Motor neuron (in vitro differentiated cells): Measurements from ENCODE around the gene PRDM2. TPM values are rescaled to one million over a fixed set of nuclear protein-coding genes. Genes with fewer than 3 reads are reported as not detected.

Experiments used
- ATAC-seq, 8 experiments: fragments of 200-7000 bp; cut with Tn5 transposase; replicated peaks in 6 of 8; 2 replicates each; pipeline ENCODE4 v1.8.0; 2021; ENCODE audit warnings: mild to moderate bottlenecking in 8 of 8, moderate library complexity in 8 of 8
- H3K27ac ChIP-seq, 2 donors: fragments of 250-450 bp; sonication (Bioruptor Pico); 2 replicates each; pipeline ENCODE4 v1.9.0; 2021; ENCODE audit warnings: antibody characterized with exemption in 2 of 2, mild to moderate bottlenecking in 2 of 2, moderate library complexity in 1 of 2
- H3K4me1 ChIP-seq, 2 donors: fragments of 250-450 bp; sonication (Bioruptor Pico); replicated peaks in 1 of 2; 2 replicates each; pipeline ENCODE4 v1.6.1; 2021; ENCODE audit warnings: antibody characterized with exemption in 2 of 2, mild to moderate bottlenecking in 2 of 2, moderate library complexity in 1 of 2
- H3K4me3 ChIP-seq, 5 donors: fragments of 250-450 bp; sonication (Bioruptor Pico); 2 replicates each; pipeline ENCODE4 v1.9.0; 2021; ENCODE audit warnings: antibody characterized with exemption in 5 of 5, mild to moderate bottlenecking in 5 of 5, moderate library complexity in 4 of 5
- WGBS, 10 experiments: fragments of 450-650 bp; shearing (Covaris generic); methylation state at CpG; one replicate each; pipeline ENCODE4 v1.0.0; 2022; 5-methylcytosine and 5-hydroxymethylcytosine counted together
- in situ Hi-C, 9 experiments: fragments of 400-800 bp; cut with MboI; loops; one replicate each; pipeline ENCODE4 v1.15.0; 2021; ENCODE audit warnings: low sequenced_read_pairs in 9 of 9, low pct_unique_long_range_greater_than_20kb in 2 of 9; ENCODE audit not compliant: unreplicated experiment in 9 of 9
- total RNA-seq, 8 experiments: library from RNA; unstranded; fragments of 300-600 nt; gene quantifications; 2 replicates each; pipeline versions ENCODE4 v1.2.3 to v1.2.4, GENCODE V29; 2022

The PRDM2 gene
- total RNA-seq, 8 experiments from 2014 or later, result 10.9 to 63.9 (median 37.1) TPM

DNA sequence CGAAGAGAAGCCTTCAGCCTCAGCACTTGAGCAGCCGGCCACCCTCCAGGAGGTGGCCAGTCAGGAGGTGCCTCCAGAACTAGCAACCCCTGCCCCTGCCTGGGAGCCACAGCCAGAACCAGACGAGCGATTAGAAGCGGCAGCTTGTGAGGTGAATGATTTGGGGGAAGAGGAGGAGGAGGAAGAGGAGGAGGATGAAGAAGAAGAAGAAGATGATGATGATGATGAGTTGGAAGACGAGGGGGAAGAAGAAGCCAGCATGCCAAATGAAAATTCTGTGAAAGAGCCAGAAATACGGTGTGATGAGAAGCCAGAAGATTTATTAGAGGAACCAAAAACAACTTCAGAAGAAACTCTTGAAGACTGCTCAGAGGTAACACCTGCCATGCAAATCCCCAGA lies 78.4 kb downstream of the PRDM2 start:
- Histone ChIP-seq H3K4me1 (peaks cover 3 to 8% of the 10 kb centered on the region in 2 donors), H3K4me3 (no peak overlapping the region), H3K27ac (no peak overlapping the region)
- no peak for ATAC-seq
- WGBS, 10 experiments, result 53 to 100% (median 90%) methylated on average over 2 to 7 of the region's 7 CpGs; no CpG with 5 or more reads in 1 of the 10 experiments
- in situ Hi-C loops, result no loop called here

GRCh38 chr1:13779930-13780329 lies 79.9 kb downstream of the PRDM2 start:
- 44 to 100% (median 89%) methylated on average over 1 to 6 of the region's 6 CpGs; no CpG with 5 or more reads in 3 of the 10 experiments for WGBS, 10 experiments
- H3K27ac ChIP-seq, result no peak overlapping the region

DNA sequence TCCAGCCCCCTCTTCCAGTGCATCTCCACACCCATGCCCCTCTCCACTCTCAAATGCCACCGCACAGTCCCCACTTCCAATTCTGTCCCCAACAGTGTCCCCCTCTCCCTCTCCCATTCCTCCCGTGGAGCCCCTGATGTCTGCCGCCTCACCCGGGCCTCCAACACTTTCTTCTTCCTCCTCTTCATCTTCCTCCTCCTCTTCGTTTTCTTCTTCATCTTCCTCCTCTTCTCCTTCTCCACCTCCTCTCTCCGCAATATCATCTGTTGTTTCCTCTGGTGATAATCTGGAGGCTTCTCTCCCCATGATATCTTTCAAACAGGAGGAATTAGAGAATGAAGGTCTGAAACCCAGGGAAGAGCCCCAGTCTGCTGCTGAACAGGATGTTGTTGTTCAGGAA lies 80.8 kb downstream of the PRDM2 start:
- no peak overlapping the region for H3K27ac ChIP-seq
- in situ Hi-C loops, result no loop called here
- peaks cover 22 to 27% of the 10 kb centered on the region in 2 donors for H3K4me1 ChIP-seq
- no peak for ATAC-seq
- H3K4me3 ChIP-seq, result no peak overlapping the region
- WGBS, 10 experiments, result 80 to 98% (median 90%) methylated on average over 2 to 6 of the region's 6 CpGs; no CpG with 5 or more reads in 1 of the 10 experiments

More at GRCh38 chr1:13779930-13780329, 79.9 kb downstream of the PRDM2 start:
- no peak overlapping the region for H3K4me3 ChIP-seq
- in situ Hi-C loops, result no loop called here
- no peak for ATAC-seq
- peaks cover 18 to 23% of the 10 kb centered on the region in 2 donors for H3K4me1 ChIP-seq

GRCh38 chr1:13781228-13781627 lies 81.2 kb downstream of the PRDM2 start:
- H3K27ac ChIP-seq, result no peak overlapping the region
- 17 to 100% (median 91%) methylated on average over 1 to 6 of the region's 6 CpGs for WGBS, 10 experiments
- ATAC-seq, result no peak
- in situ Hi-C loops, result no loop called here
- peaks cover 22 to 27% of the 10 kb centered on the region in 2 donors for H3K4me1 ChIP-seq
- H3K4me3 ChIP-seq, result no peak overlapping the region

- Histone ChIP-seq H3K4me3 (no peak overlapping the region), H3K4me1 (peaks cover 22 to 27% of the 10 kb centered on the region in 2 donors), H3K27ac (no peak overlapping the region)
- 5 to 99% (median 89%) methylated on average over 3 to 20 of the region's 20 CpGs; no CpG with 5 or more reads in 1 of the 10 experiments for WGBS, 10 experiments
- in situ Hi-C loops, result no loop called here
- ATAC-seq, result peak in 3 of 8 experiments; percentile 61 to 85 (median 81)
These were observed 82.1 kb downstream of the PRDM2 start for GRCh38 chr1:13781907-13782633.

DNA sequence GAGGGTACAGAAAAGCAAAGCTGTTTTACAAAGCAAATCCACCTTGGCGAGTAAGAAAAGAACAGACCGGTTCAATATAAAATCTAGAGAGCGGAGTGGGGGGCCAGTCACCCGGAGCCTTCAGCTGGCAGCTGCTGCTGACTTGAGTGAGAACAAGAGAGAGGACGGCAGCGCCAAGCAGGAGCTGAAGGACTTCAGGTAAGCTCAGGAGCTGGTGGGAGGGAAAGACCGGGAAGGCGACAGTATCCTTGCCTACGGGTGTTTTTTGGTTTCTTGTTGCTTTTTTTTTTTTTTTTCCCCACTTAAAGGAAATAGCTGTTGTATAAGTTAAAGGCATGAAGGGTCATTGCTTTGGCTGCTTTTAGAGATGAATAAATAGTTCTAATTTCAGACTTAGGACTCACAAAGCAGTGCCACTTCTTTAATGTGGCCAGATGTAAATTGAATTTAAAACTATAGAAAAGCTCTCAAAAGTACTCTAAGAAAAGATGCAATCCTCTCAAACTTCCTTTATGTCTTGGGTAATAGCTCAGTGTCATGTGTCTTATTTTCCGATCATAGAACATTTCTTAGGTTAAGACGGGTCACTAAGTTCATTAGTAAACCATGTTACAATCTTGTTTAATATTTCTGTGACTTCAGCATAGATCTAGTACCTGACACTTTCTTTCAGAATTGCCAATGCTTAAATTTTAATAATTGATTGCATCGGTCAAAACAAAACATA lies 82.8 kb downstream of the PRDM2 start:
- no peak for ATAC-seq
- no peak overlapping the region for H3K27ac ChIP-seq
- H3K4me1 ChIP-seq, result peaks cover 22 to 30% of the 10 kb centered on the region in 2 donors
- in situ Hi-C loops, result no loop called here
- H3K4me3 ChIP-seq, result no peak overlapping the region
- 0 to 96% (median 86%) methylated on average over 1 to 12 of the region's 12 CpGs for WGBS, 10 experiments

DNA sequence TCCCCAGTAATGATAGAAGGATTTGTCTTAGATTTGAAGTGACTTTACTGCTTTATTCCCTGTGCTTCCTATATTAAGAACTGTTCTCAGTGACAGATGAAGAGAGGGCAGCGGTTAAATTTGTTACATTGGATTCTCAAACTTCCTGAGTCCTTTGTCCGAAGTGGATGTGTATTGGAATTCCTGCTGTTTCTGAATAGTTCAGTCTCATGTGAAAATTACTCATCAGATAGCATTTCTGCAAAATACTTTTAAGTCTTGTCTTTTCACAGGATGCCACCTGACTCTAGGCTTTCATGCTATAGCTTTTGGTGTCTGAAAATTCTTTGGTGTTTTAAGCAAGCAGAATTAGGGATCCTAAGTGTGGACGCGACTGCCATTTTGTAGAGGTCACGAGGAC lies 83.6 kb downstream of the PRDM2 start:
- in situ Hi-C loops, result no loop called here
- WGBS, 10 experiments, result 42 to 83% (median 62%) methylated on average over 2 to 5 of the region's 5 CpGs; no CpG with 5 or more reads in 1 of the 10 experiments
- Histone ChIP-seq H3K4me1 (peaks cover 22 to 37% of the 10 kb centered on the region in 2 donors), H3K27ac (no peak overlapping the region), H3K4me3 (no peak overlapping the region)
- ATAC-seq, result no peak

DNA sequence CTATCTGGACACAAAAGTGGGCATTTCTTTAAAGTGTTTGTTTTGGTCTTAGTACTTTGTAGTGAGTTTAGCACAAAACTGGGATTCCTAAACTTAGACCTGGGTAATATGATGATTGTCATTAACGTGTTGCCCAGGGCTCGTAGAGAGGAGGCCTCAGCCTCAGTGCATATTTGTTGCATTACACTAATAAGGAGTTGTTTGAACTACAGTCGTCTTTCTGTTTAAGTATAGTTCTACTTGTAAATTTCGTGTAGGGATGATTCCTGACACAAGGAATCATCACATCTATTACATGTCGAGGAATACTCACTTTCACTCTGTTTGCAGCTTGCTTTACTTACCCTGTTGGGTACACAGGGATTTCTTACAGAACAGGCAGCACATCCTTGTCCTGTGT lies 85.0 kb downstream of the PRDM2 start:
- Histone ChIP-seq H3K4me3 (no peak overlapping the region), H3K27ac (no peak overlapping the region), H3K4me1 (peaks cover 22 to 47% of the 10 kb centered on the region in 2 donors)
- ATAC-seq, result no peak
- in situ Hi-C loops, result no loop called here
- WGBS, 10 experiments, result 0 to 100% (median 72%) methylated on average over 1 to 5 of the region's 5 CpGs; no CpG with 5 or more reads in 1 of the 10 experiments

GRCh38 chr1:13786541-13786940 lies 86.6 kb downstream of the PRDM2 start:
- H3K4me1 ChIP-seq, result peaks cover 22 to 52% of the 10 kb centered on the region in 2 donors
- no peak overlapping the region for H3K4me3 ChIP-seq
- H3K27ac ChIP-seq, result no peak overlapping the region
- 86 to 100% (median 93%) methylated on average over 1 to 10 of the region's 10 CpGs; no CpG with 5 or more reads in 1 of the 10 experiments for WGBS, 10 experiments
- in situ Hi-C loops, result no loop called here
- ATAC-seq, result no peak

DNA sequence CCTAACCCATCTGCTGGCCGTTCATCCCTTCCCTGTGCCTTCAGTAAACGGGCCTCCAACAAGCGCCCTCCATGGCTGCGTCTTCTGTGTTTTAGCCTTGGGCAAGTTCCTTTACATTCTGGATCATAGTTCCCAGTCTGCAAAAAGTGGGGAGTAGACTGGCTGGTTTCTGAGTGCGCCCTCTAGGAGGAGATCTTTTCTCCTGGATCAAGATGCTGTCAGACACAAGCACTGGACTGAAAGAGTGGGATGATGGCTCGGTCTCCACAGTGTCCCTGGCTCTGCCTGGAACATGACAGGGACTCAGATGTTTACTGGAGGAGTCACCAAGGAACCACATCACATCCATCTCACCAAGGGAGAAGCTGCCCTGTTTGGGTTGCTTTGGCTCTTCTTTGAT lies 88.8 kb downstream of the PRDM2 start:
- 40 to 100% (median 95%) methylated on average over 1 to 5 of the region's 6 CpGs; no CpG with 5 or more reads in 3 of the 10 experiments for WGBS, 10 experiments
- no peak for ATAC-seq

DNA sequence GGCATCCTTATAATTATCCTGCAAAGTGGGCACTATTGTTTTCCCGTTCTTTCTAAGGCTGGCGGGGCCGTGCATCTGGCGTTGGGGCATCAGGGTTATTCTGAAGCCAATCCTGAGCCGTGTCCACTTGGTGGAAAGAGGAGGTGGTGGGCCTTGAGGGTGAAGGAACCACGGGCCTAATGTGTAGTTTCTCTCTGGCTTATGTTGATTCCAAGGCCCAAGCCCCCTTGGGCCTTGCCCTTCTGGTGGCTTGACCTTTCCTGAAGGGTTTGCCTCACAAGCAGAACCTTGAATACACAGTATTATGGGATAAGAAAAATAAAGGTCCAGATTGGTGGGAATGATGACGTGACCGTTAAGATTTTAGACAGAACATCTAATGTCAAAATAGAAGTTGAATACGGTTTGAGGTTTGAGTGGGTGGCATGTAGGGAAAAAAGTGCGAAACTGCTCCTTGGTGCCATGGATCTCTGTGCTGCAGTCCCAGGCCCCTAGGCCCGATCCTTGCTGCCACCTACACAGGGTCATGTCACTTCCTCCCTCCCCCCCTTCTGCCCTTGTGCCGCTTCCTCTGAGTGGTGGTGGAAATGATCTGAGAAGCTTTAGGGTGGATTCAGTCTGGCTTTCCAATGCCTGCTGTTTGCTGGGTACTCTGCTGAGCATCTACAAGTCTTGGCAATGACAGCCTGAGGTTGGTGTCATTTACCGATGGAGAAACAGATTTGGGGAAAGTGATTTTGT lies 90.5 kb downstream of the PRDM2 start:
- Histone ChIP-seq H3K4me3 (no peak overlapping the region), H3K27ac (peak overlapping the region in 1 of 2 donors; percentile 74)
- 40 to 100% (median 91%) methylated on average over 1 to 13 of the region's 13 CpGs; no CpG with 5 or more reads in 1 of the 10 experiments for WGBS, 10 experiments

More for the DNA sequence above, 88.8 kb downstream of the PRDM2 start:
- peaks cover 16 to 40% of the 10 kb centered on the region in 2 donors for H3K4me1 ChIP-seq
- peak overlapping the region in 1 of 2 donors; percentile 27 for H3K27ac ChIP-seq
- in situ Hi-C loops, result no loop called here
- H3K4me3 ChIP-seq, result no peak overlapping the region

DNA sequence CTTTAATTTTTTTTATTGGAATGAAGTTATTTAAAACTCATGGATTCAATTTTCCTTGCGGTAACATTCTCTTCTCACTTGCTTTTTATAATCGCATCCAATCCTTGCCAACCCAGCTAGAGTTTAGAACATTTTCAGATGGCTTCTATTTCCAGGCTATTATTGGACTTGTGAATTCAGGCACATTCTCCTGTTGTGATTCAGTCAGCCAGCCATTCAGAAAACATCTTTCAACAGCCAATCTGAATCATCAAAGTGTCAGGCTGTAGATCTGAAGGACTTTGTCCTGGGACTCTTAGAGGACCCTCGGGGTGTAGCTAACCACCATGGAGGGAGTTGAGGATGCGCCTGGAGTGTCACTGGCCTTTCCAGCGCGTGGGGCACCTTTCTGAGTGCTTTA lies 92.4 kb downstream of the PRDM2 start:
- peak in 2 of 8 experiments; percentile 25 to 50 for ATAC-seq
- in situ Hi-C loops, result no loop called here
- H3K27ac ChIP-seq, result no peak overlapping the region
- H3K4me1 ChIP-seq, result peaks cover 0 to 25% of the 10 kb centered on the region in 2 donors
- H3K4me3 ChIP-seq, result no peak overlapping the region
- 5 to 100% (median 63%) methylated on average over 2 to 6 of the region's 6 CpGs; no CpG with 5 or more reads in 2 of the 10 experiments for WGBS, 10 experiments

More for the DNA sequence above, 90.5 kb downstream of the PRDM2 start:
- H3K4me1 ChIP-seq, result peaks cover 0 to 25% of the 10 kb centered on the region in 2 donors
- ATAC-seq, result no peak
- in situ Hi-C loops, result no loop called here
